Stimulated activated CD4-positive, alpha-beta T cell treated with anti-CD3 and anti-CD28 coated beads, Interleukin-1b, Interleukin-23, amount 100 ng/mL, for 1 hour (primary cell): ENCODE data around the gene RASL10B.
"Not testable (repeated sequence)": the region's sequence is repeated elsewhere in the genome, so short reads cannot be mapped to it uniquely, and the experiment has no call there.

Experiments used
- DNase-seq, 2 donors: peaks; one replicate each; pipeline ENCODE4 v3.0.0-alpha.2; 2020; ENCODE audit warnings: low read depth in 2 of 2

The RASL10B gene

GRCh38 chr17:35742896-35743477 is 11.5 kb downstream of the RASL10B start:
- no peak for DNase-seq

- no peak for DNase-seq
Measured at GRCh38 chr17:35743626-35744328, 12.3 kb downstream of the RASL10B start.

GRCh38 chr17:35744830-35745229 is 13.4 kb downstream of the RASL10B start:
- DNase-seq = no peak

GRCh38 chr17:35745246-35745645 is 13.8 kb downstream of the RASL10B start:
- DNase-seq = no peak

- DNase-seq = no peak
Measured at GRCh38 chr17:35745749-35746320, 14.4 kb downstream of the RASL10B start.

GRCh38 chr17:35747540-35748017 is 16.1 kb downstream of the RASL10B start:
- peak; percentile 38 to 76 for DNase-seq

GRCh38 chr17:35748341-35748841 is 17.0 kb downstream of the RASL10B start:
- no peak for DNase-seq

- DNase-seq = no peak
Measured at GRCh38 chr17:35748979-35749378, 17.5 kb downstream of the RASL10B start.

GRCh38 chr17:35749560-35750412 is 18.3 kb downstream of the RASL10B start:
- DNase-seq = no peak

GRCh38 chr17:35750526-35751395 is 19.3 kb downstream of the RASL10B start:
- no peak for DNase-seq

- DNase-seq = not testable (repeated sequence)
Measured at GRCh38 chr17:35751541-35751940, 20.1 kb downstream of the RASL10B start.

- no peak for DNase-seq
Measured at GRCh38 chr17:35752471-35752870, 21.0 kb downstream of the RASL10B start.

- DNase-seq = no peak
Measured at GRCh38 chr17:35752945-35753764, 21.7 kb downstream of the RASL10B start, which contains the start of gene GAS2L2. GAS2L2 (minus strand) TSS chr17:35753239; CDS start chr17:35752850, 389 bp downstream.

- no peak for DNase-seq
Measured at GRCh38 chr17:35757243-35757642, 25.8 kb downstream of the RASL10B start.

GRCh38 chr17:35760587-35760986 is 29.1 kb downstream of the RASL10B start, which contains the start of gene C17orf50:
C17orf50 (plus strand) TSS chr17:35760887; CDS start chr17:35760942, 55 bp downstream.
- DNase-seq = no peak

GRCh38 chr17:35761601-35762000 is 30.2 kb downstream of the RASL10B start:
- DNase-seq = no peak

GRCh38 chr17:35763767-35764122 is 32.3 kb downstream of the RASL10B start:
- no peak for DNase-seq

- DNase-seq = peak; percentile 74 to 77
Measured at GRCh38 chr17:35764123-35764991, 32.9 kb downstream of the RASL10B start.
